ENCODE results near the gene DIO1.

- TF ChIP-seq CTCF (IDR thresholded peaks at IDR 0.05; ENCODE audit: low read length) (no peak), EZH2 (IDR thresholded peaks at IDR 0.05; ENCODE audit: borderline replicate concordance, low read length) (no peak)
These were observed 5.7 kb downstream of the DIO1 start for GRCh38 chr1:53899708-53900107.

All from OCI-LY1 (cell line).